ENCODE measurements around the gene GLRB. TPM values are rescaled to one million over a fixed set of nuclear protein-coding genes. Genes with fewer than 3 reads are reported as not detected.

Gene GLRB
- total RNA-seq, 4 donors from 2014 or later, result 0.55 to 2.1 (median 1.4) TPM

- ATAC-seq (no peak), DNase-seq (no peak)
- Histone ChIP-seq H3K9me3 (no peaks in the 10 kb centered on the region), H3K36me3 (no peaks in the 10 kb centered on the region), H3K4me3 (peak overlapping the region in 1 of 4 donors; percentile 32), H3K27me3 (peaks cover 38 to 50% (median 42%) of the 10 kb centered on the region in 3 donors), H3K4me1 (peaks cover 7 to 11% of the 10 kb centered on the region in 2 donors), H3K27ac (no peak overlapping the region)
- intact Hi-C loops (cut with DNase I; ENCODE audit: low total_unique reads) (no loop called here), in situ Hi-C loops (cut with MboI; ENCODE audit: low sequenced_read_pairs in 4 of 4) (loop anchor here in 1 of 4 donors (5.0 to 25.0 kb wide), 2 partner anchors 72 to 742 kb away; no protein-coding TSS in a partner anchor)
- TF ChIP-seq POLR2A (IDR thresholded peaks at IDR 0.05), result no peak
- TF ChIP-seq CTCF (IDR thresholded peaks at IDR 0.05 in 4 of 5, conservative IDR thresholded peaks at IDR 0.05 in 1 of 5), result no peak
Measured at GRCh38 chr4:157219711-157220370, 143.9 kb downstream of the GLRB start.

- ATAC-seq, result peak; percentile 23 to 33
- H3K4me1 ChIP-seq, result peaks cover 7 to 11% of the 10 kb centered on the region in 2 donors
- no peaks in the 10 kb centered on the region for H3K36me3 ChIP-seq
- intact Hi-C loops (cut with DNase I; ENCODE audit: low total_unique reads) (no loop called here), in situ Hi-C loops (cut with MboI; ENCODE audit: low sequenced_read_pairs in 4 of 4) (loop anchor here in 1 of 4 donors (5.0 to 25.0 kb wide), 2 partner anchors 72 to 742 kb away; no protein-coding TSS in a partner anchor)
- no peaks in the 10 kb centered on the region for H3K9me3 ChIP-seq
- peaks cover 38 to 56% (median 47%) of the 10 kb centered on the region in 3 donors for H3K27me3 ChIP-seq
- no peak for DNase-seq
- TF ChIP-seq CTCF (IDR thresholded peaks at IDR 0.05 in 4 of 5, conservative IDR thresholded peaks at IDR 0.05 in 1 of 5) (no peak), POLR2A (IDR thresholded peaks at IDR 0.05) (no peak)
- H3K4me3 ChIP-seq, result peak within 1 kb of the TSS in 1 of 4 donors; percentile 47
- no peak within 1 kb of the TSS for H3K27ac ChIP-seq
Measured at GRCh38 chr4:157220371-157220881, 144.5 kb downstream of the GLRB start, which contains the start of gene GRIA2. TSS of gene GRIA2 (plus strand) at chr4:157220728. CDS start at chr4:157221043, 315 bp downstream.

DNA sequence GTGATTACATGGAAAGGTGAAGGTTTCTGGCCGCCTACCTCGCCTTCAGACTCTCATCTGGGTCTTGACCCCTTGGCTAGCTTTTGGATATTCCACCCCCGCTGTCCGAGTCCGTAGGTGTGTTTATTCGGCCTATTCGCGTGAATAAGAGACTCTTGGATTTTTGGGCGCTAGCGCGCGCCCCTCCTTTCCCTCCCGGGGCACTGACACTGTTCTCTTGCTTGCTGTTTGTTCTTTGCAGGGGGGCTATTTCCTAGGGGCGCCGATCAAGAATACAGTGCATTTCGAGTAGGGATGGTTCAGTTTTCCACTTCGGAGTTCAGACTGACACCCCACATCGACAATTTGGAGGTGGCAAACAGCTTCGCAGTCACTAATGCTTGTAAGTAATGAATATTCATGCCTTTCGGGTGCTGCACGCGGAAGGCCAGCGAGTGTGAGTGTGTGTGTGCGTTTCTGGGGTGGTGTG lies 145.5 kb downstream of the GLRB start:
- DNase-seq, result no peak
- in situ Hi-C loops (cut with MboI; ENCODE audit: low sequenced_read_pairs in 4 of 4) (loop anchor here in 1 of 4 donors (5.0 to 25.0 kb wide), 2 partner anchors 71 to 741 kb away; no protein-coding TSS in a partner anchor), intact Hi-C loops (cut with DNase I; ENCODE audit: low total_unique reads) (no loop called here)
- Histone ChIP-seq H3K9me3 (no peaks in the 10 kb centered on the region), H3K36me3 (no peaks in the 10 kb centered on the region), H3K4me1 (peaks cover 7 to 11% of the 10 kb centered on the region in 2 donors), H3K27ac (no peak overlapping the region), H3K4me3 (peak overlapping the region in 2 of 4 donors; percentile 41 to 47), H3K27me3 (peaks cover 38 to 57% (median 47%) of the 10 kb centered on the region in 3 donors)
- ATAC-seq, result no peak
- no peak for TF ChIP-seq POLR2A (IDR thresholded peaks at IDR 0.05)
- no peak for TF ChIP-seq CTCF (IDR thresholded peaks at IDR 0.05 in 4 of 5, conservative IDR thresholded peaks at IDR 0.05 in 1 of 5)

Other genes with a start within 250 kb of the GLRB start
- gene PDGFC, start 104.4 kb upstream of the GLRB start, total RNA-seq, result 10 to 100 TPM in 1 of 4 donors, 1 to 10 TPM in 3; 4.4 to 10.7 (median 6.3) TPM
- gene GRIA2, start 144.6 kb downstream of the GLRB start, total RNA-seq, result not detected